HG03039 (cell line): Measurements from ENCODE around the gene RAB38.

Source experiments
- ATAC-seq: cut with Tn5 transposase; IDR thresholded peaks from one replicate; pipeline ENCODE4 v1.9.1; 2021; ENCODE audit warnings: mild to moderate bottlenecking, moderate library complexity; ENCODE audit not compliant: unreplicated experiment

RAB38 gene

GRCh38 chr11:88105526-88105925 lies 69.7 kb downstream of the RAB38 start:
- ATAC-seq = no peak

- no peak for ATAC-seq
These were observed 70.8 kb downstream of the RAB38 start for GRCh38 chr11:88104408-88104807.

DNA sequence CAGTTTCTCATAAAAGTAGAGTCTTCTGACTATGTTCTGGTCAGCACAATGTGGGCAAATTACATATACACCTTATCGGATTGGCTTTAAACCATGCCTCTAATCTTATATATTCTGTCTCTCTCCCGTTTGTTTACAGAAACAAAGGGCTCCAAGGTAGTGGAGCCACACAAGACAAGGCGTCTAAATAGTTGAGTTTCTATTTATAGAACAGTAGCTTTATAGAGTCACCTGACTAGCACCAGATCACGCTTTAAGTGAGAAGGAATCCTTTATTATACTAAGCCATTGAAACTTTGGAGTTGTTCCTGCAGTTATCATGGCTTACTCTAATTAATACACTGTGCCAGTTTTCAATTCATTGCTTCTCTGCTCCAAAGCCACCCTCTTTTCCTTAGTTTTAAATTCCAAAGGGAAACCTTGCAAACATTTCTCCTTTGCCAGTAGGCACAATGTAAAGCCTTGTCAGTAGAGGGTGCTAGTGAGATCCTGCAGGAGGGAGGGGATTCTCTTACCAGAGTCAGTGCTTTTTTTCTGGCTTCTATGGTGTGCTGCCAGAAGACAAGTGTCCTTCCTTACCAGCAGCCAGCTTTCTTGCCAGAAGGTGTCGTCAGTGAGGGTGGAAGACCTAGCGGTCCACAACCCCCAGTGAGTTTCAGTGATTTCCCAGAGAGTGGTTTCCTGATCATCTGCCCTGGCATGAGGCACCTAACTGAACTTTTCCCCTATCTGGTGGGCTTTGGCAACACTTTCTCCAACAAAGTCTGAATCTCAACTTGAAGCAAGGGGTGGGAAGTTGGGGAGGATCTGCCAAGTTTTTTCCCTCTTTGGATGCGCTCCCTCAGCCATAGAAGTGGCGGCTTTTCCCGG lies 71.7 kb downstream of the RAB38 start:
- peak; percentile 93 for ATAC-seq

- no peak for ATAC-seq
These were observed 72.7 kb downstream of the RAB38 start for GRCh38 chr11:88102598-88102934.

- ATAC-seq = no peak
These were observed 73.2 kb downstream of the RAB38 start for GRCh38 chr11:88101881-88102597.

- ATAC-seq = no peak
These were observed 75.1 kb downstream of the RAB38 start for GRCh38 chr11:88100151-88100550.

- no peak for ATAC-seq
These were observed 77.0 kb downstream of the RAB38 start for GRCh38 chr11:88098289-88098688.

DNA sequence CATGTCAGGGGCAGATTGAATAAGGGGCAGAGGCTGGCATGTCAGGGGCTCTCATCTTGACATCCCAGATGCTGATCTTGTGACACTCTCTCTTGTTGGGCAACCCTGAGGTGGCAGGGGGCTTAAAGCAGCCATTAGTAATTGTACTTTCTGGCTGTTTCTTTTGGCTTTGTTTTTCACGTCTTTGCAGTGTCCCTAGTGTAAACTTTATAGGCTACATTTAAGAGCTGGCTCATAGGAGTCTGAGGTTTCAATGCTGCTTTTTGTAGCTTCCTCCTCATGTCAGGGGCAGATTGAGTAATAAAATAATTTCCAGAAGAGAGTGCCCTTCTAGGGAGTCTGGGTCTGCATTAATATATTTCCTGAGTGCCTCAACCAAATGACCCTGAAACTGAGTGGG lies 86.1 kb downstream of the RAB38 start:
- no peak for ATAC-seq

- no peak for ATAC-seq
These were observed 87.9 kb downstream of the RAB38 start for GRCh38 chr11:88087337-88087736.

GRCh38 chr11:88086297-88086696 lies 88.9 kb downstream of the RAB38 start:
- ATAC-seq = no peak

DNA sequence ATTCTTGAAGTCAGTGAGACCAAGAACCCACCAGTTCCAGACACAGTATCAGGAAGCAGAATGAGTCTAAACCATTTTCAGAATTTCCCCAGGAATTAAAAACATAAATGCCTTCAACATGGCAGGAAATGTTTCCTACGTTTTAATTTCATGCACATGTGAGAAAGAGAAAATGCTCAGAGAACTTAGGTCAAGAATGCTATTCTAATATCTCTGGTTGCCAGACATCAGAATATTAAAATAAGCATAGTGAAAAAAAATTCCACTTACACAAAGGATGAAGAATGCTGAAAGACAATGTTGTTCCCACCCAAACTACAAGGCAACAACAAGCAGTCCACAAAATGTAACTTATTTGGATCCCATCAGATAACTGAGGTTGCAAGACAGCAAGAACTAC lies 104.8 kb downstream of the RAB38 start:
- no peak for ATAC-seq

DNA sequence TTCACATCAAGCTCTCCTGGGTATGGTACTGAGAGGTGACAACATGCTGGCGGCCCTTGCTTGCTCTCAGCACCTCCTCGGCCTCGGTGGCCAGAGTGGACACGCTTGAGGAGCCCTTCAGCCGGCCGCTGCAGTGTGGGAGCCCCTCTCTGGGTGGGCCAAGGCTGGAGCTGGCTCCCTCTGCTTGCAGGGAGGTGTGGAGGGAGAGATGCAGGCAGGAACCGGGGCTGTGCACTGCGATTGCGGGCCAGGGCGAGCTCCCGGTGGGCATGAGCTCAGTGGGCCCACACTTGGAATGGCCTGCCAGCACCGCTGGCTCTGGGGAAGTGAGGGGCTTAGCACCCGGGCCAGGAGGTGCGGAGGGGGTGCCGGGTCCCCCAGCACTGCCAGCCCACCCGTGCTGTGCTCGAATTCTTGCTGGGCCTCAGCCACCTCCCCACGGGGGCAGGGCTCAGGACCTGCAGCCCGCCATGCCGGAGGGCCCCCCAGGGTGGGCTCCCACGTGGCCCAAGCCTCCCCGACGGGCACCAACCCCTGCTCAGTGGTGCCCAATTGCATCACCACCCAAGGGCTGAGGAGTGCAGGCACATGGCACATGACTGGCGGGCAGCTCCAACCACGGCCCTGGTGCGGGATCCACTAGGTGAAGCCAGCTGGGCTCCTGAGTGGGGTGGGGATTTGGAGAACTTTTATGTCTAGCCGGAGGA lies 106.2 kb downstream of the RAB38 start:
- no peak for ATAC-seq

DNA sequence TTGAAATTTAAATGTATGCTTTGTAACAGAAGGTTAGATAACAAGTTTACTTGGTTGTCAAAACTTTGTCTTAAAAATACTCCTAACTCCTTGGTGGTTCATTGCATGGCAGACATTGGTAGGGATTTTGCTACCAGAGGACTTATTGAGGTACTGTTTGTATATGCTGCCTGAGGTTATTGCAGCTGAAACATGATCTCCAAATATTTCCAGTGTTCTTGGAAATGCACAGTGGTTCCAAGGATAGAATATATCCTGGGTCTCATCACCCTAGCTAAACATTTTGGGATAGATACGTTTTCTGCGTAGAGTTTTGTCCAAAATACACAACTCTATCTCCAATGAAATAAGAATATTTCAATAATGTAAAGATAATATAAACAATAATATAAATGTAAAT lies 109.2 kb downstream of the RAB38 start:
- no peak for ATAC-seq

GRCh38 chr11:88064097-88064705 lies 111.0 kb downstream of the RAB38 start:
- no peak for ATAC-seq
